Psoas muscle (tissue), 8 donors: ENCODE results near the gene LTBP1. TPM values are rescaled to one million over a fixed set of nuclear protein-coding genes. Genes with fewer than 3 reads are reported as not detected.

ENCODE experiments used
- ATAC-seq, 4 donors: fragments of 200-7000 bp; cut with Tn5 transposase; one replicate each; pipeline ENCODE4 v1.9.1; 2020; ENCODE audit warnings: moderate library complexity in 3 of 4, mild to moderate bottlenecking in 2 of 4
- DNase-seq, 2 donors: peaks; one replicate each; pipeline ENCODE4 v3.0.0-alpha.2; 2020
- H3K27ac ChIP-seq: fragments of 200-600 bp; one replicate; pipeline ENCODE4 v1.8.0; 2022
- H3K27me3 ChIP-seq, 3 donors: fragments of 200-600 bp in 1 of 3; one replicate each; pipeline versions ENCODE4 v1.6.1 to v1.8.0; 2013 to 2022; ENCODE audit warnings: low read length in 2 of 3, mild to moderate bottlenecking in 2 of 3, moderate library complexity in 1 of 3; ENCODE audit not compliant: insufficient read depth in 3 of 3
- H3K36me3 ChIP-seq, 2 donors: fragments of 200-600 bp in 1 of 2; one replicate each; pipeline versions ENCODE4 v1.6.1 to v1.8.0; 2013 to 2022; ENCODE audit warnings: low read depth in 1 of 2, mild to moderate bottlenecking in 1 of 2, moderate library complexity in 1 of 2; ENCODE audit not compliant: insufficient read depth in 1 of 2
- H3K4me1 ChIP-seq: fragments of 200-600 bp; one replicate; pipeline ENCODE4 v1.8.0; 2022
- H3K4me3 ChIP-seq: fragments of 200-600 bp; one replicate; pipeline ENCODE4 v1.8.0; 2022; ENCODE audit warnings: mild to moderate bottlenecking
- H3K9me3 ChIP-seq: fragments of 200-600 bp; one replicate; pipeline ENCODE4 v1.8.0; 2022
- WGBS, 3 donors: extraction: QIAGEN DNeasy Blood & Tissue Kit; methylation state at CpG; one replicate each; pipeline versions ENCODE4 v1.1.6 to v1.1.7; 2013; 5-methylcytosine and 5-hydroxymethylcytosine counted together
- intact Hi-C, 2 donors: fragments of 100-400 bp; cut with DNase I; formaldehyde crosslinking; loops; one replicate each; pipeline versions ENCODE4 v1.11.0 to v1.14.2; 2022
- polyA plus RNA-seq, 3 donors: library from polyadenylated mRNA; stranded (reverse); fragments of 200-250 nt; gene quantifications; one replicate each; pipeline ENCODE4 v1.2.3, GENCODE V29; 2013
- total RNA-seq, 4 donors: library from RNA; stranded (reverse); fragmentation: NEBNext Ultra II Directional in 2 of 4; extraction: Animal tissue kit (Norgen Biotek cat#: 25700) in 2 of 4; gene quantifications; one replicate each; pipeline versions ENCODE4 v1.2.1 to v1.2.4, GENCODE V29; 2021 to 2023
- TF ChIP-seq, protein P1 (sequence below): fragments of 200-600 bp; IDR thresholded peaks from one replicate; pipeline ENCODE4 v1.8.0; 2022; ENCODE audit warnings: antibody characterized with exemption
- donor health status: healthy with polysubstance abuse.
- donor health status: DM: no; HTN: no; CAD: no; lungs with moderate emphysema.
- donor health status: Bipolar disorder and iron deficiency.
- donor health status: healthy.
- donor health status: DM: yes; HTN: yes; CAD: no.
- donor health status: DM: no; HTN: no; CAD: no.
- donor health status: DM: no; HTN: no; CAD: no.
- donor health status: DM: yes; HTN: yes; CAD: no.

Gene LTBP1
- total and polyA plus RNA-seq, 7 donors = 5.9 to 26.8 (median 9.5) TPM

GRCh38 chr2:33029926-33030325, 83.2 kb downstream of the LTBP1 start:
- Histone ChIP-seq H3K4me1 (peaks cover 7% of the 10 kb centered on the region), H3K36me3 (no peaks in the 10 kb centered on the region), H3K9me3 (peaks cover under 1% of the 10 kb centered on the region), H3K27me3 (no peaks in the 10 kb centered on the region), H3K27ac (no peak overlapping the region), H3K4me3 (no peak overlapping the region)
- intact Hi-C loops = loop anchor here (5.0 to 10.0 kb wide), 6 partner anchors 83 to 415 kb away; partner anchors contain the start of gene LTBP1 (in 1 of the 2)
- DNase-seq (no peak), ATAC-seq (no peak)
- 58 to 70% (median 64%) methylated on average over 4 of the region's 4 CpGs for WGBS, 3 donors
- TF ChIP-seq, protein P1, sequence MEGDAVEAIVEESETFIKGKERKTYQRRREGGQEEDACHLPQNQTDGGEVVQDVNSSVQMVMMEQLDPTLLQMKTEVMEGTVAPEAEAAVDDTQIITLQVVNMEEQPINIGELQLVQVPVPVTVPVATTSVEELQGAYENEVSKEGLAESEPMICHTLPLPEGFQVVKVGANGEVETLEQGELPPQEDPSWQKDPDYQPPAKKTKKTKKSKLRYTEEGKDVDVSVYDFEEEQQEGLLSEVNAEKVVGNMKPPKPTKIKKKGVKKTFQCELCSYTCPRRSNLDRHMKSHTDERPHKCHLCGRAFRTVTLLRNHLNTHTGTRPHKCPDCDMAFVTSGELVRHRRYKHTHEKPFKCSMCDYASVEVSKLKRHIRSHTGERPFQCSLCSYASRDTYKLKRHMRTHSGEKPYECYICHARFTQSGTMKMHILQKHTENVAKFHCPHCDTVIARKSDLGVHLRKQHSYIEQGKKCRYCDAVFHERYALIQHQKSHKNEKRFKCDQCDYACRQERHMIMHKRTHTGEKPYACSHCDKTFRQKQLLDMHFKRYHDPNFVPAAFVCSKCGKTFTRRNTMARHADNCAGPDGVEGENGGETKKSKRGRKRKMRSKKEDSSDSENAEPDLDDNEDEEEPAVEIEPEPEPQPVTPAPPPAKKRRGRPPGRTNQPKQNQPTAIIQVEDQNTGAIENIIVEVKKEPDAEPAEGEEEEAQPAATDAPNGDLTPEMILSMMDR = no peak

GRCh38 chr2:33030326-33030725, 83.6 kb downstream of the LTBP1 start:
- H3K4me3 ChIP-seq = no peak overlapping the region
- ATAC-seq (no peak), DNase-seq (no peak)
- H3K9me3 ChIP-seq = no peaks in the 10 kb centered on the region
- TF ChIP-seq, protein P1 = no peak
- H3K27me3 ChIP-seq = no peaks in the 10 kb centered on the region
- H3K27ac ChIP-seq = no peak overlapping the region
- 65 to 77% (median 70%) methylated on average over 3 of the region's 3 CpGs for WGBS, 3 donors
- H3K4me1 ChIP-seq = peaks cover 7% of the 10 kb centered on the region
- H3K36me3 ChIP-seq = no peaks in the 10 kb centered on the region
- intact Hi-C loops = loop anchor here (5.0 to 10.0 kb wide), 5 partner anchors 258 to 414 kb away; no protein-coding TSS in a partner anchor

GRCh38 chr2:33032245-33032644, 85.5 kb downstream of the LTBP1 start:
- Histone ChIP-seq H3K27me3 (no peaks in the 10 kb centered on the region), H3K4me1 (peaks cover 7% of the 10 kb centered on the region), H3K4me3 (no peak overlapping the region), H3K36me3 (no peaks in the 10 kb centered on the region), H3K27ac (no peak overlapping the region), H3K9me3 (no peaks in the 10 kb centered on the region)
- intact Hi-C loops = loop anchor here (5.0 to 10.0 kb wide), 5 partner anchors 260 to 413 kb away; no protein-coding TSS in a partner anchor
- TF ChIP-seq, protein P1 = no peak
- no peak for DNase-seq
- ATAC-seq = no peak
- WGBS, 3 donors = 78 to 92% (median 89%) methylated on average over 2 of the region's 2 CpGs

GRCh38 chr2:33033606-33034081, 86.9 kb downstream of the LTBP1 start:
- H3K9me3 ChIP-seq = no peaks in the 10 kb centered on the region
- ATAC-seq = peak; percentile 55 to 90 (median 75)
- intact Hi-C loops = loop anchor here (5.0 to 10.0 kb wide), 5 partner anchors 261 to 411 kb away; no protein-coding TSS in a partner anchor
- H3K4me3 ChIP-seq = peak overlapping the region; percentile 31
- H3K36me3 ChIP-seq = no peaks in the 10 kb centered on the region
- peaks cover 7% of the 10 kb centered on the region for H3K4me1 ChIP-seq
- DNase-seq = no peak
- TF ChIP-seq, protein P1 = peak; percentile 52
- H3K27me3 ChIP-seq = no peaks in the 10 kb centered on the region
- 20 to 28% (median 22%) methylated on average over 7 of the region's 7 CpGs for WGBS, 3 donors
- H3K27ac ChIP-seq = no peak overlapping the region

GRCh38 chr2:33034784-33035183, 88.0 kb downstream of the LTBP1 start:
- Histone ChIP-seq H3K9me3 (no peaks in the 10 kb centered on the region), H3K4me3 (peak overlapping the region; percentile 49), H3K4me1 (peaks cover 7% of the 10 kb centered on the region), H3K27ac (no peak overlapping the region), H3K27me3 (no peaks in the 10 kb centered on the region), H3K36me3 (no peaks in the 10 kb centered on the region)
- no peak for DNase-seq
- ATAC-seq = peak; percentile 42 to 82 (median 48)
- intact Hi-C loops = loop anchor here (5.0 to 10.0 kb wide), 6 partner anchors 238 to 410 kb away; no protein-coding TSS in a partner anchor
- 15 to 36% (median 17%) methylated on average over 8 of the region's 8 CpGs for WGBS, 3 donors
- TF ChIP-seq, protein P1 = peak; percentile 53
